IPS-20b (cell line): ENCODE results near the gene TGFBR2.

Experiments used
- H3K27ac ChIP-seq: one replicate; pipeline ENCODE4 v1.5.1; 2013; ENCODE audit warnings: low read length
- H3K27me3 ChIP-seq: 2 replicates; pipeline ENCODE4 v1.6.1; 2013; ENCODE audit warnings: mild to moderate bottlenecking, low read length, inconsistent platforms; ENCODE audit not compliant: insufficient read depth
- H3K36me3 ChIP-seq: 2 replicates; pipeline ENCODE4 v1.6.1; 2013; ENCODE audit warnings: low read depth, mild to moderate bottlenecking, inconsistent platforms, low read length, moderate library complexity; ENCODE audit not compliant: insufficient read depth
- H3K4me1 ChIP-seq: 2 replicates; pipeline ENCODE4 v1.6.1; 2013; ENCODE audit warnings: mild to moderate bottlenecking, control low read depth, inconsistent platforms, low read length, moderate library complexity; ENCODE audit not compliant: insufficient read depth
- H3K4me3 ChIP-seq: 2 replicates; pipeline ENCODE4 v1.5.1; 2013; ENCODE audit warnings: mild to moderate bottlenecking, low read length, inconsistent platforms
- H3K9ac ChIP-seq: 2 replicates; pipeline ENCODE4 v1.6.1; 2013; ENCODE audit warnings: low read depth, mild to moderate bottlenecking, inconsistent platforms, low read length, moderate library complexity
- H3K9me3 ChIP-seq: 2 replicates; pipeline ENCODE4 v1.6.1; 2013; ENCODE audit warnings: mild to moderate bottlenecking, low read depth, low read length, inconsistent platforms; ENCODE audit not compliant: insufficient read depth

TGFBR2 gene

GRCh38 chr3:30695302-30696061 lies 89.1 kb downstream of the TGFBR2 start:
- H3K9ac ChIP-seq, result no peak overlapping the region
- no peak overlapping the region for H3K4me3 ChIP-seq
- H3K4me1 ChIP-seq, result peaks cover 30% of the 10 kb centered on the region
- peak overlapping the region; percentile 5 for H3K27ac ChIP-seq
- no peaks in the 10 kb centered on the region for H3K27me3 ChIP-seq
- no peaks in the 10 kb centered on the region for H3K9me3 ChIP-seq
- peaks cover 10% of the 10 kb centered on the region; the same call in 1 of the 2 replicates for H3K36me3 ChIP-seq

GRCh38 chr3:30696403-30696819 lies 90.0 kb downstream of the TGFBR2 start:
- Histone ChIP-seq H3K9ac (no peak overlapping the region), H3K36me3 (peaks cover 5% of the 10 kb centered on the region; the same call in 1 of the 2 replicates), H3K4me1 (peaks cover 30% of the 10 kb centered on the region), H3K27ac (peak overlapping the region; percentile 5), H3K4me3 (no peak overlapping the region), H3K9me3 (0 out of 2 replicates have a peak, but pooled peaks cover 2% of the 10 kb centered on the region), H3K27me3 (no peaks in the 10 kb centered on the region)

GRCh38 chr3:30696896-30697295 lies 90.5 kb downstream of the TGFBR2 start:
- Histone ChIP-seq H3K9me3 (0 out of 2 replicates have a peak, but pooled peaks cover 2% of the 10 kb centered on the region), H3K4me3 (no peak overlapping the region), H3K4me1 (peaks cover 30% of the 10 kb centered on the region), H3K27ac (no peak overlapping the region), H3K9ac (no peak overlapping the region), H3K27me3 (no peaks in the 10 kb centered on the region), H3K36me3 (peaks cover 5% of the 10 kb centered on the region; the same call in 1 of the 2 replicates)

- H3K27ac ChIP-seq, result no peak overlapping the region
- peaks cover 25% of the 10 kb centered on the region for H3K4me1 ChIP-seq
- H3K4me3 ChIP-seq, result no peak overlapping the region
- H3K9ac ChIP-seq, result no peak overlapping the region
- H3K36me3 ChIP-seq, result peaks cover 4% of the 10 kb centered on the region; the same call in 1 of the 2 replicates
- peaks cover 16% of the 10 kb centered on the region for H3K9me3 ChIP-seq
- no peaks in the 10 kb centered on the region for H3K27me3 ChIP-seq
These were observed 92.1 kb downstream of the TGFBR2 start for GRCh38 chr3:30698549-30698948.

GRCh38 chr3:30699927-30700326 lies 93.5 kb downstream of the TGFBR2 start:
- Histone ChIP-seq H3K9me3 (peaks cover 17% of the 10 kb centered on the region), H3K27ac (no peak overlapping the region), H3K4me1 (peaks cover 27% of the 10 kb centered on the region), H3K36me3 (peaks cover 5% of the 10 kb centered on the region; the same call in 1 of the 2 replicates), H3K27me3 (no peaks in the 10 kb centered on the region), H3K9ac (no peak overlapping the region), H3K4me3 (no peak overlapping the region)

- Histone ChIP-seq H3K36me3 (0 out of 2 replicates have a peak, but pooled peaks cover 5% of the 10 kb centered on the region), H3K4me3 (no peak overlapping the region), H3K27me3 (no peaks in the 10 kb centered on the region), H3K4me1 (peaks cover 18% of the 10 kb centered on the region), H3K27ac (no peak overlapping the region), H3K9ac (no peak overlapping the region), H3K9me3 (peaks cover 17% of the 10 kb centered on the region)
These were observed 94.4 kb downstream of the TGFBR2 start for GRCh38 chr3:30700702-30701321.

GRCh38 chr3:30702038-30702827 lies 95.8 kb downstream of the TGFBR2 start:
- H3K36me3 ChIP-seq, result 0 out of 2 replicates have a peak, but pooled peaks cover 5% of the 10 kb centered on the region
- no peak overlapping the region for H3K9ac ChIP-seq
- H3K27ac ChIP-seq, result no peak overlapping the region
- H3K9me3 ChIP-seq, result peaks cover 17% of the 10 kb centered on the region
- peaks cover 9% of the 10 kb centered on the region; the same call in 1 of the 2 replicates for H3K4me1 ChIP-seq
- H3K4me3 ChIP-seq, result no peak overlapping the region
- H3K27me3 ChIP-seq, result no peaks in the 10 kb centered on the region

GRCh38 chr3:30702828-30703397 lies 96.5 kb downstream of the TGFBR2 start:
- no peak overlapping the region for H3K9ac ChIP-seq
- H3K36me3 ChIP-seq, result 0 out of 2 replicates have a peak, but pooled peaks cover 5% of the 10 kb centered on the region
- H3K4me1 ChIP-seq, result peaks cover 9% of the 10 kb centered on the region; the same call in 1 of the 2 replicates
- no peaks in the 10 kb centered on the region for H3K27me3 ChIP-seq
- H3K4me3 ChIP-seq, result no peak overlapping the region
- H3K9me3 ChIP-seq, result peaks cover 17% of the 10 kb centered on the region
- H3K27ac ChIP-seq, result no peak overlapping the region

GRCh38 chr3:30704931-30705890 lies 98.8 kb downstream of the TGFBR2 start:
- no peak overlapping the region for H3K27ac ChIP-seq
- H3K27me3 ChIP-seq, result no peaks in the 10 kb centered on the region
- no peak overlapping the region for H3K9ac ChIP-seq
- H3K4me3 ChIP-seq, result no peak overlapping the region
- peaks cover 9% of the 10 kb centered on the region; the same call in 1 of the 2 replicates for H3K4me1 ChIP-seq
- 0 out of 2 replicates have a peak, but pooled peaks cover 5% of the 10 kb centered on the region for H3K36me3 ChIP-seq
- peaks cover 17% of the 10 kb centered on the region for H3K9me3 ChIP-seq

- Histone ChIP-seq H3K9ac (no peak overlapping the region), H3K4me1 (peaks cover 9% of the 10 kb centered on the region; the same call in 1 of the 2 replicates), H3K4me3 (no peak overlapping the region), H3K27me3 (no peaks in the 10 kb centered on the region), H3K27ac (no peak overlapping the region), H3K9me3 (peaks cover 9% of the 10 kb centered on the region), H3K36me3 (0 out of 2 replicates have a peak, but pooled peaks cover 5% of the 10 kb centered on the region)
These were observed 101.4 kb downstream of the TGFBR2 start for GRCh38 chr3:30707825-30708224.
